Kidney epithelial cell (primary cell): ENCODE results near the gene NDRG3. TPM values are rescaled to one million over a fixed set of nuclear protein-coding genes. Genes with fewer than 3 reads are reported as not detected.

Experiments
- DNase-seq: peaks from one replicate; pipeline ENCODE4 v3.0.0-alpha.2; 2010; ENCODE audit warnings: low read depth
- H3K27me3 ChIP-seq: 2 replicates; pipeline ENCODE4 v1.6.0; 2011; ENCODE audit warnings: low read length; ENCODE audit not compliant: control insufficient read depth, insufficient read depth
- H3K36me3 ChIP-seq: 2 replicates; pipeline ENCODE4 v1.5.1; 2011; ENCODE audit warnings: low read length; ENCODE audit not compliant: control insufficient read depth, insufficient read depth
- H3K4me3 ChIP-seq: 2 replicates; pipeline ENCODE4 v1.5.1; 2011; ENCODE audit warnings: low read depth, mild to moderate bottlenecking, control low read depth, low read length
- total RNA-seq: library from RNA; depleted of rRNA; stranded (reverse); fragments of >200 nt; gene quantifications from 2 replicates; pipeline ENCODE4 v1.2.3, GENCODE V29; 2015
- TF ChIP-seq, protein P1 (sequence below): IDR thresholded peaks from 2 replicates; pipeline ENCODE4 v1.5.1; 2011; ENCODE audit warnings: mild to moderate bottlenecking, moderate library complexity, low read length, control low read depth, inconsistent platforms; ENCODE audit not compliant: insufficient read depth, poor library complexity, severe bottlenecking

The NDRG3 gene
- total RNA-seq, 1 donor from 2014 or later, result 20.2 TPM

DNA sequence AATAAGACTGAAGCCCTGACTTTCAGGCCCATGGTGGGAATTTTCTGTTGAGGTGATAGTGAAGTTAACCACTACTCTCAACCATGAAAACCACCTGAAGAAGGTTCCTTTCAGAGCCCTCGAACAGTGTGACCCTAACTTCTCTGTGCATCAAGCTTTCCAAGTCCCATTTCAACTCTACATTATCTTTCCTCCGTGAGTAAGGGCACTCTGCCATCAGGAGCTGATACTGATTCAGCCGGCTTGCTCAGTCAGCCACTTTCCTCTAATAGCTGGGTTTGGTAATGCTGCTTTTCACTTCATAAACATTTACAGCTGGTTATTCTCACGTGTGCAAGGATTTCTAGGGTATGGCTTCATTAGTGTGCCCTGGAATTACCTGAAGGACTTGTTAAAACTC lies 89.2 kb downstream of the NDRG3 start:
- H3K4me3 ChIP-seq, result no peak overlapping the region
- H3K27me3 ChIP-seq, result no peaks in the 10 kb centered on the region
- DNase-seq, result no peak
- TF ChIP-seq, protein P1, sequence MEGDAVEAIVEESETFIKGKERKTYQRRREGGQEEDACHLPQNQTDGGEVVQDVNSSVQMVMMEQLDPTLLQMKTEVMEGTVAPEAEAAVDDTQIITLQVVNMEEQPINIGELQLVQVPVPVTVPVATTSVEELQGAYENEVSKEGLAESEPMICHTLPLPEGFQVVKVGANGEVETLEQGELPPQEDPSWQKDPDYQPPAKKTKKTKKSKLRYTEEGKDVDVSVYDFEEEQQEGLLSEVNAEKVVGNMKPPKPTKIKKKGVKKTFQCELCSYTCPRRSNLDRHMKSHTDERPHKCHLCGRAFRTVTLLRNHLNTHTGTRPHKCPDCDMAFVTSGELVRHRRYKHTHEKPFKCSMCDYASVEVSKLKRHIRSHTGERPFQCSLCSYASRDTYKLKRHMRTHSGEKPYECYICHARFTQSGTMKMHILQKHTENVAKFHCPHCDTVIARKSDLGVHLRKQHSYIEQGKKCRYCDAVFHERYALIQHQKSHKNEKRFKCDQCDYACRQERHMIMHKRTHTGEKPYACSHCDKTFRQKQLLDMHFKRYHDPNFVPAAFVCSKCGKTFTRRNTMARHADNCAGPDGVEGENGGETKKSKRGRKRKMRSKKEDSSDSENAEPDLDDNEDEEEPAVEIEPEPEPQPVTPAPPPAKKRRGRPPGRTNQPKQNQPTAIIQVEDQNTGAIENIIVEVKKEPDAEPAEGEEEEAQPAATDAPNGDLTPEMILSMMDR, result no peak
- H3K36me3 ChIP-seq, result peaks cover 1% of the 10 kb centered on the region

DNA sequence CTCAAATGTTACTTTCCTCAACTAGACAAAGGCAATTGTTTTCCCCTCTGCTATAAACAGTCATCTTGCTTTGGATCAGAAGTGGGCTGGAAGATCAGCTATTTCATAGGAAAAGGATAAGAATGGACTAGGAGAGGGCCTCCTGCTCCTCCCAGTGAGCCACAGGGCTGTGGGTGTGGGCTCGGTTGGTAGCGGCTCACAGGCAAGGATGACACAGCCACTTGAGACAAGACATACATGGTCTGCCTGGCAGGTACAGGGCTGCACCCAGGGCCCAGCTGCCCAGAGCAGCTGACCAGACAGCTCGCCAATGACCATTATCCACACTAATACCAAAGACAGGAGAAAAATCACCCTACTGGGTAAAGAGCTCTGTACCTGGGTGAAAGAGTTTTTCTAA lies 90.9 kb downstream of the NDRG3 start:
- Histone ChIP-seq H3K36me3 (peaks cover 1% of the 10 kb centered on the region), H3K4me3 (no peak overlapping the region), H3K27me3 (no peaks in the 10 kb centered on the region)
- DNase-seq, result no peak
- TF ChIP-seq, protein P1, result no peak

DNA sequence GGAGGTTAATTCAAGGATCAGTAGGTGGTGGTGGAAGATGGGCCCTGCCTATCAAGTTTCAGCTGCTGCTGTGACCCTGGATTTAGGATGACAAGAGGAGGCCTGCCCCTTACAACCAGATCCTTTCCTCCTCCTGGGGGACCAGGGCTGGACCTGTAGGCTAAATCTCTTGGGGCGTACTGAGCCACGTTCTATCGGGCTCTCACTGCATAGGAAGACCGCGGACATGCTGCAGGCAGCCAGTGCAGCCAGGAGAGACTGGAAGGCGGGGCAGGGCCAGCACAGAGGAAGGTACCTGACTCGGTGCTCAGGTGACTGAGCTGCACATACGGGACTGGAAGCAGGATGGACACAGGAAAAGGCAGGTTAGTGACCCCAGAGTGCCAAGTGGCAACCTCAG lies 91.4 kb downstream of the NDRG3 start:
- TF ChIP-seq, protein P1, result no peak
- peaks cover 1% of the 10 kb centered on the region for H3K36me3 ChIP-seq
- H3K27me3 ChIP-seq, result no peaks in the 10 kb centered on the region
- no peak for DNase-seq
- H3K4me3 ChIP-seq, result no peak overlapping the region

DNA sequence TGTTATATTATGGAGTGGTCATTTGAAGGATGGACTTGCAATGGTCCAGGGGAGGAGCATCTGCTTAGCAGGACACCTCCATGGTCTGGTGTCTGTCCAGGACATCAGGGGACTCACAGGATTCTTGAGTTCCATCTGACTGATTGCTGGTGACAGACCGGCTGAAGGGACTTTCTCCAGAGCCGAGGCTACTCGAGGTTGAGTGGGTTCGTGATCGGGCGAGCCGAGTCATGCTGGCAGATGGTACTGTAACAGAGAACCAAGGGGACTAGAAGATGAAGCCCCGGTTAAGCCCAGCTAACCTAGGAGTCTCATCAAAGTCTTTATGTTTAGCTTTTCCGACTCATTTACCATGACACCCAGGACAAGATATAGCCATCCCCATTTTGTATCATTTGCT lies 92.4 kb downstream of the NDRG3 start:
- Histone ChIP-seq H3K4me3 (no peak overlapping the region), H3K36me3 (peaks cover 1% of the 10 kb centered on the region), H3K27me3 (no peaks in the 10 kb centered on the region)
- DNase-seq, result no peak
- TF ChIP-seq, protein P1, result no peak

DNA sequence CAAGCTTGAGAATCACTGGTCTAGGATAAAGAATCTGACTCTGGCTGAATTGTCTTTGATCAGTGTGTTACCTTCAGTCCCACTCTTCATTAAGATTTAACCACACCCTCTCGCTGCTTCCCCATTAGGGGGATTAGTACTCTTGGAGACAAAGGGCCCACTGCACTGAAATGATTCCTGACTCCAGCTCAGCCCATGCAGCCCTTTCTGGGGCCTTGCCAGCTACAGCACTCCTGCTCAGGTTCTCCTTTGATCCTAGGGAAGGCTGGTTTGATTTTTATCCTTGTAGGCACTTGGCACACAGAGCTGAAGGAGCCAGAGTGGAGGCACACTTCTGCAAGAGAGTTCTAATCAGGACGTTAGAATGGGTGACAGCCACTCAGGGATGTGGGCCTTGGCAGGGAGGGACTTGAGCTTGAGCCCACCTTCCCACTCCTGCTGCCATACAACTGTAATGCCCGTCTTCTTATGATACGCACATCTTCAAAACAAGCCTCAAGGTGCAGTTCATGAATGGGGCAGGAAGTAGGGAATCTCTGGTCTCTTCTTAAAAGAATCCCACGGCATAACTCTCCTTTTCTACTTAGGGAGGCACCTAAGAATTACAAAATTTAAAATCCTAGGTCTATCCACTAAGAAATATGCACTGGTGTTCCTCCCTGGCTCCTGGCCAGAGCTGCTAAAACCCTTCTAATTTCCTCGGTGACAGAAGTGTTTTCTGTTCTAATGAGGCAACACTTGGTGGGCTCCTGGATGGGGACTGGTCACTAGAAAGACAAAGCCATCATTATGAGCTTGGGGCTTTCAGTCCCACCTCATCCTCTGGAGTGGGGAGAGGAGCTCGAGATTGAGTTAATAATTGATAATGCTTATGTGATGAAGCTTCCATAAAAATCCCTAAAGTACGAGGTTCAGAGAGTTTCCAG lies 98.4 kb downstream of the NDRG3 start:
- Histone ChIP-seq H3K4me3 (no peak overlapping the region), H3K36me3 (no peaks in the 10 kb centered on the region), H3K27me3 (no peaks in the 10 kb centered on the region)
- TF ChIP-seq, protein P1, result no peak
- no peak for DNase-seq

DNA sequence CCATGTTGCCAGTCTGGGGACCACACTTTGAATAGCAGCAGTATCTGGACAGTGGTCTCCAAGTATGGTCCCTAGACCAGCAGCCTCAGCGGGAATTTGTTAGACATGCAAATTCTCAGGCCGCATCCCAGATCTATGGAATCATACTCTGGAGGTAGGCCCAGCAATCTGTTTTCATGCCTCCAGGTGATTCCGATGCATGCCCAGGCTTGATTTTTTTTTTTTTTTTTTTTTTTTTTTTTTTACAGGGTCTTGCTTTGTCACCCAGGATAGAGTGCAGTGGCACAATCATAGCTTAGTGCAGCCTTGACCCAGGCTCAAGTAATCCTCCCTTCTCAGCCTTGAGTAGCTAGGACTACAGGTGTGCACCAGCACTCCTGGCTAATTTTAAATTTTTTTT lies 99.2 kb downstream of the NDRG3 start:
- TF ChIP-seq, protein P1, result no peak
- Histone ChIP-seq H3K27me3 (no peaks in the 10 kb centered on the region), H3K4me3 (no peak overlapping the region), H3K36me3 (no peaks in the 10 kb centered on the region)
- DNase-seq, result no peak
